GM10847 (cell line): Measurements from ENCODE around the gene SYT13.

Source experiments
- POLR2A ChIP-seq: IDR thresholded peaks from 2 replicates; pipeline ENCODE4 v1.6.1; 2011; ENCODE audit not compliant: insufficient read length; ENCODE audit errors: extremely low read depth

SYT13 gene, protein sequence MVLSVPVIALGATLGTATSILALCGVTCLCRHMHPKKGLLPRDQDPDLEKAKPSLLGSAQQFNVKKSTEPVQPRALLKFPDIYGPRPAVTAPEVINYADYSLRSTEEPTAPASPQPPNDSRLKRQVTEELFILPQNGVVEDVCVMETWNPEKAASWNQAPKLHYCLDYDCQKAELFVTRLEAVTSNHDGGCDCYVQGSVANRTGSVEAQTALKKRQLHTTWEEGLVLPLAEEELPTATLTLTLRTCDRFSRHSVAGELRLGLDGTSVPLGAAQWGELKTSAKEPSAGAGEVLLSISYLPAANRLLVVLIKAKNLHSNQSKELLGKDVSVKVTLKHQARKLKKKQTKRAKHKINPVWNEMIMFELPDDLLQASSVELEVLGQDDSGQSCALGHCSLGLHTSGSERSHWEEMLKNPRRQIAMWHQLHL

DNA sequence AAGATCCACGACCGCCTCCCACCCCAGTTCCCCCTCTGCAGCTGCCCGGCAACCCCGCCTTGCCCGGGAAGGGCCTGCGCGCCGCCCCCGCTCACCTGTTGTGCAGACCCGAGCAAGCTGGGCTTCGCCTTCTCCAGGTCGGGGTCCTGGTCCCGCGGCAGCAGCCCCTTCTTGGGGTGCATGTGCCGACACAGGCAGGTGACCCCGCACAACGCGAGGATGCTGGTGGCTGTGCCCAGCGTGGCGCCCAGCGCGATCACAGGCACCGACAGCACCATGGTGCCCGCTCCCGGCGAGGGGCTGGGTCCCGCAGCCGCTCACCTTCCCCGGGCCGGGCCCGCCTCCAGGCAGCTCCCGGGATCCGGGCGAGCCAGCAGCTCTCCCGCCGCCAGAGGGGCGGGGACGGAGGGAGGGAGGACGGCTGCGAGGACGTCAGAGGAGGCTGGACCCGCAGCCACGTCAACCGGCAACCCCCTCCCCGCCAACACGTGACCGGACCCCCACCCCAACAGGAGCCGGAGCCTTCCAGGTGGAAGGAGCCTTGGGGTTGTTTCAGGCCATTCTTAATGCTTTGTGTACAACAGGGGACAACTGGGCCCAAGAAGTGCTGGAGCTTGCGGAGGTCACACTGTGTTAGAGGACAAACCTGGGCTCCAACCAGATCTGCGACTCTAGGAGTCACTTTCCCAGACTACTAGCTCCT lies at the start of gene SYT13:
SYT13 (minus strand) TSS at position 412 of the 703 bp plus-strand sequence; CDS start at position 278, 134 bp downstream.
- TF ChIP-seq POLR2A = no peak

GRCh38 chr11:45335434-45335833 lies 49.3 kb upstream of the SYT13 start:
- TF ChIP-seq POLR2A = no peak

GRCh38 chr11:45334836-45335235 lies 48.7 kb upstream of the SYT13 start:
- TF ChIP-seq POLR2A = no peak

- no peak for TF ChIP-seq POLR2A
These were observed 48.3 kb upstream of the SYT13 start for GRCh38 chr11:45334410-45334809.

GRCh38 chr11:45333001-45333971 lies 47.1 kb upstream of the SYT13 start:
- no peak for TF ChIP-seq POLR2A

DNA sequence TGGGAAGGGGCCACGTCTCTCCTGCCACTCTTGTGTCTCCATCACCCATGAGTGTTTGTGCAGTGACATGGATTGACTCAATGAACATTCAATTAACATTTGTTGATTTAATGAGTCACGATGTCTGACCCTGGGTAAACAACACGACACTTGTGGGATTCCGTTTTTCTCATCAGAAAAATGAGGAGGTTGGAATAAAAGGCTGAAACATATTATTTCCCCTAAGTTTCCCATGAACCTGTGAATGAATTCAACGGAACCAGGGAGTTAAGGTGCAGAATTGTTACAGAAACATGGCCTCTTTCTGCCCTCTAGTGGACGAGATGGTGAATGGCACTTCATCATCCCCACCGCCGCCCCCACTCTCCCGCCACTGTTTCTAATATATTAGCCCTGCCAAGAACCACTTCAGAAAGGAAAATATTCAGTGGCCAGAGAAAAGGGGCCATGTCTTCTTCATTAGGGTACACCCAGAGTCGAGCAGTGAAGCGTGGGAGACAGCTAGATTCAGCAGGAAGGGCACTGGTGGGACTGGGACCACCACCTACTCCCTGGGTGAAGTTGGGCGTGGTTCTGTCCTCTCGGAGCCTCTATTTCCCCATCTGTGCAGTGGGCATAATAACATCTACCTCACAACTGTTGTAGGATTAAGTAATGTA lies 46.3 kb upstream of the SYT13 start:
- no peak for TF ChIP-seq POLR2A

GRCh38 chr11:45331839-45332238 lies 45.7 kb upstream of the SYT13 start:
- no peak for TF ChIP-seq POLR2A

DNA sequence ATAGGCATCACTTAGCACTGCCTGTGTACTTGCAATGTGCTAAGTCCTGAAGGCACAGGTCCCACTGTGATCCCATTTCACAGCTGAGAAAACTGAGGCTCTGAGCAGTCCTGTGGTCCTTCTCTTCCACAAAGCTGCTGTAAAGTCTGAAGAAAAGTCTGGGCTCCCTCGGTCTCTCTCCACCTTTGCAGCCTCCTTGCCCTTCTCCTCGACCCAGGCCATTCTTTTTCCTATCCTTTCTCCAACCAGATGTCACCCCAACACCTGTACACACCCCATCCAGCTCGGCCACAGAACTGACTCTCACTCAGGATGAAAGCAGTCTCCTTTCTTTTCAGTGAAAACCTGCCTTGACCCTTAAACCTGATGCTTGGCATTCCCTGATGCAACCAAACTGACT lies 42.6 kb upstream of the SYT13 start:
- no peak for TF ChIP-seq POLR2A

DNA sequence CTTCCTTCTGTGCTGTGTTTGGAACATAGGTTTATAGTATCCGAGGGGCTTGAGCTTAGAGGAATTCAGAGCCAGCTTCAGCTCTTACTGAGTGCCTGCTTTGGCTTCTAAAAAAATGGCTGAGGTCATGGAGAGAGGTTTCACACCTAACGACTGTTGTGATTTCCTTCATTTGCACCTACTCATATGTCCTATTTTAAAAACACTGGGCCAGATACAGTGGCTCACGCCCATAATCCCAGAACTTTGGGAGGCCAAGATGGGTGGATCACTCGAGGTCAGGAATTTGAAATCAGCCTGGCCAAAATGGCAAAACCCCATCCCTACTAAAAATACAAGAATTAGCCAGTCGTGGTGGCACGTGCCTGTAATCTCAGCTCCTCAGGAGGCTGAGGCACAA lies 38.3 kb upstream of the SYT13 start:
- no peak for TF ChIP-seq POLR2A

DNA sequence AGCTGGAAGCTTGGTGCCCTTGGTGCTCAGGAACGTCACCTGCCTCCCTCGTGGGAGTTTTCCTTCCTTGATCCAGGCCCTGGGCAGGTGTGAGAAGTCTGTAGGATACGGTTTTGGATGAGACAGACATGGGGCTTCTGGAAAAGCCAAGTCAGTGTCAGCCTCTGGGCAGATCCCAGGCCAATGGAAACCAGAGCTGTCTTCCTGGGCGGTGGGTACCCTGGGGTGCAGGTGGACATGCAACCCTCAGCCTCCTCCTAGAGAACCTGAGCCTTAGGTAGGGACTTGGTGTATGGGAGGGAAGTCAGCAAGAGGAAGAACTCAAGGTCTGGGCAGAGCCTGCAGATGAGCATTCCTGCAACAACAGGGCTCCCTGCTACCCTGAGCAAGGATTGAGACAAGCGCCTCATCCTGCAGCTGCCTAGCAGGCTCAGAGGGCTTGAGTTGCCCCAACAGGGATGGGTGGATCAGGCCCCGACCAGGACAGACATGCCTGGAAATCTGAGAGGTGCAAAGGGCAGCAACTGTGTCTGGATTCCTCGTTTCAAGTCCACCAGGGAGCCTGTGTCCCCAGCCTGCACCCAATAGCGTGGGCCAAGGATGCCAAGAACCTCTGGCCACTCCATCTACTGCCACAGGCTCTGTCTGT lies 37.6 kb upstream of the SYT13 start:
- no peak for TF ChIP-seq POLR2A

DNA sequence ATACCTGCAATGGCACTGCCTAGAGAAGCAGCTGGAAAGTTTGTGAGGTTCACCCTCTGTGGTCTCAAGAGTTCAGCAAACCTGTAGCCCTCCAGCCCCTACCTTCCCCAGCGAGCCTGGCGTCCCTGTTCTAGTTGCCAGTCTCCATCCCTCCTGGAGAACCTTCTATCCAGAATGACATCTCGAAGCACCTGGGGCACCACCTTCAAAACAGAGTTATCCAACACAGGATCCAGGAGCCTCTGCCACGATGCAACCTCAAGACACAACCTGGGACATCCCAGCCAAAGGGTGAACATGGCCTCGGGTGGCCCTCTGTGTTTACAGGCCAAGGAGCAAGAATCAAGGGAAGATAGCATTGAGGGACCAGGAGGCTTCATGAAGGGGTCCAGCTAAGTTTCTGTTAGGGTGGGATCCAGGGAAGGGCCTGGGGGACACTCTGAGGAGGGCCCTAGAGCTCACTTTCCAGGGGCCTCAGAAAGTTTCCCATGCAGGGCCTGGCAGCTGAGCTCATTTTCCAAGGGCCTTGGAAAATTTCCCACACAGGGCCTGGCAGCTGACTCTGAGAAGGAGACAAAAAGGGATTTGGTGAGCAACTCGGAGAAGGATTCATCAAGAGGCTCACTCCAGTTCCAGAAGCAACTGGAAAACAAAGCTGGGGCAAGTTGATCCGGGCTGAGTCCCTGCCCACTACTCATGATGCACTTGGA lies 36.9 kb upstream of the SYT13 start:
- TF ChIP-seq POLR2A = no peak

DNA sequence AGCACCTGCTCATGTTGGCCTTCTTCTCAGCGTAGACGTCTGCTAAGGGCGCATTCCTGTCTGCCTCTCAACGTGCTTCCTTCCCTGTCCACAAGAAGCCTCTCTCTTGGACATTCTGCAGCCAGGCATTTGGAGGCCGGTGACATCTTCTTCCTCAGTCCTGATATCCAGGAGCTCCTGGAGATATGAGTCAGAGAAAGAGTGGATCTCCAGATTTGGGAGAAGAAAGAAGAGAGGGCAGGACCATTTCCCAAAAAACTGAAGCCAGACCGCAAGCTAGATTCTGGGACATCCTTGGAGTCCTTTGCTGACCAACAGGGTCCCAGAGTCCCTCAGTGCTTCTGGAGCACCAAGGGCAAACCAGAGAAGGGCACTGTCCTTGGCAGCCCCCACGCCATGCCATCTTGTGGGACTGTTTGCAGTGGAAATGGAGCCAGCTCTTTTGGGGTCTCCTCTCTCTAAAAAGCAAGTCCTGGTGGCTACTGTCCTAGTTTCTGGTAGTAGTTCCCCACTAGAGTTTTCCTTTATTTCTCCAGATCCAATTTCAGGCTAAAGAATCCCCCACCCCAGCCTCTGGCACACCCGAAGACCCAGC lies 36.1 kb upstream of the SYT13 start:
- TF ChIP-seq POLR2A = no peak

GRCh38 chr11:45321669-45322068 lies 35.5 kb upstream of the SYT13 start:
- TF ChIP-seq POLR2A = no peak
